Dedifferentiated amniotic fluid mesenchymal stem cell (primary cell): ENCODE results near the gene MTCH1.

Experiments used
- DNase-seq: peaks from one replicate; pipeline ENCODE4 v3.0.0-alpha.2; 2016; ENCODE audit errors: extremely low spot score

The MTCH1 gene, protein sequence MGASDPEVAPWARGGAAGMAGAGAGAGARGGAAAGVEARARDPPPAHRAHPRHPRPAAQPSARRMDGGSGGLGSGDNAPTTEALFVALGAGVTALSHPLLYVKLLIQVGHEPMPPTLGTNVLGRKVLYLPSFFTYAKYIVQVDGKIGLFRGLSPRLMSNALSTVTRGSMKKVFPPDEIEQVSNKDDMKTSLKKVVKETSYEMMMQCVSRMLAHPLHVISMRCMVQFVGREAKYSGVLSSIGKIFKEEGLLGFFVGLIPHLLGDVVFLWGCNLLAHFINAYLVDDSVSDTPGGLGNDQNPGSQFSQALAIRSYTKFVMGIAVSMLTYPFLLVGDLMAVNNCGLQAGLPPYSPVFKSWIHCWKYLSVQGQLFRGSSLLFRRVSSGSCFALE

GRCh38 chr6:36985808-36986703 lies at the start of gene MTCH1:
TSS of gene MTCH1 (minus strand) at chr6:36986196. CDS start at chr6:36986173, 23 bp downstream.
- peak; percentile 79 for DNase-seq

GRCh38 chr6:37033819-37034795 lies 48.1 kb upstream of the MTCH1 start:
- no peak for DNase-seq

DNA sequence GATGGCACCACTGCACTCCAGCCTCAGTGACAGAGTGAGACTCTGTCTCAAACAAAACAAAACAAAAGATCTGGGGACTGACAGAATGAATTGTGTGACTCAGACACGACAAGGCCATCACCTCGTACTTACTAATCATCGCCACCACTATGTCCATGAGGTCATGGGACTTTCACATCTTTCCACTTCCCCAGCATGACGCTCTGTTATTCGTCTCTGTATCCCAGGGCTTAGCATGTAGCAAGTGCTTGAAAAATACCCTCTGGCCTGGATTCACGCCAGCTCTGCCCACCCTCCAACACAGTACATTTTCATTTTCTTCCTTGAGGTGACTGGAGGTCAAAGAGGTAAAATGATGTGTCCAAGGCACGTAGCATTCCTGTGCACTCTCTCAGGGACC lies 47.3 kb upstream of the MTCH1 start:
- DNase-seq, result no peak

DNA sequence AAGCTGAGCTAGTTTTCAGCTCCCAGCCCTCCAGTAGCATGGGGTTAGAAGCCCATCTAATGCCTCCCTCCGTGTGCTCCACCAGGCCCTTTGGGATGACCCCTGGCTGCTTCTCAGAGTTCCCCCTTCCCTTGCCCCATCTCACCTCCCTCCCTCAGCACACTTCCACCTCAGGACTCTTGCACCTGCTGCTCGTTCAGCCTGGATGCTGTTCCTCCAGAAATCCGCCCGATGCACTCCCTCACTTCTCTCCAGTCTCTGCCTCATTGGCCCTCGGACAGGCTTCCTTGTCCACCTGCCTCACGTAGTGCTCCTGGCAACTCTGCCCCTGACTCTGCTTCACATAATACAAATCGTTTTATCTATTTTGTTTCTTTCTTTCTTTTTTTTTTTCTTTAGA lies 46.2 kb upstream of the MTCH1 start:
- no peak for DNase-seq

DNA sequence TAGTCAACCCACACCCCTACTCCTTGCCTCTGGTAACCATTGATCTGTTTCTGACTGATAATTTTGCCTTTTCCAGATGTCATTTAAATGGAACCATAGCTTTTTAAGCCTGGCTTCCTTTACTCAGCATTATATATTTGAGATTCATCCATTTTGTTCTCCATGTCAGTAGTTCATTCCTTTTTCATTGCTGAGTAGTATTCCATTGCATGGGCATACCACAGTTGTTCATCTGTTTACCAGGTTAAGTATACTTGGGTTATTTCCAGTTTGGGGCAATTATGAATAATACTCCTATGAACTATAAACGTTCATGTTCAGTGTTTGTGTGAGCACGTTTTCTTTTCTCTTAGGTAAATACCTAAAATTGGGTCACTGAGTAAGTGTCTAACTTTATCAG lies 44.6 kb upstream of the MTCH1 start:
- DNase-seq, result no peak

GRCh38 chr6:37029249-37029971 lies 43.4 kb upstream of the MTCH1 start:
- peak; percentile 62 for DNase-seq

- DNase-seq, result no peak
These were observed 41.9 kb upstream of the MTCH1 start for GRCh38 chr6:37027811-37028469.

GRCh38 chr6:37027036-37027720 lies 41.2 kb upstream of the MTCH1 start:
- DNase-seq, result no peak

DNA sequence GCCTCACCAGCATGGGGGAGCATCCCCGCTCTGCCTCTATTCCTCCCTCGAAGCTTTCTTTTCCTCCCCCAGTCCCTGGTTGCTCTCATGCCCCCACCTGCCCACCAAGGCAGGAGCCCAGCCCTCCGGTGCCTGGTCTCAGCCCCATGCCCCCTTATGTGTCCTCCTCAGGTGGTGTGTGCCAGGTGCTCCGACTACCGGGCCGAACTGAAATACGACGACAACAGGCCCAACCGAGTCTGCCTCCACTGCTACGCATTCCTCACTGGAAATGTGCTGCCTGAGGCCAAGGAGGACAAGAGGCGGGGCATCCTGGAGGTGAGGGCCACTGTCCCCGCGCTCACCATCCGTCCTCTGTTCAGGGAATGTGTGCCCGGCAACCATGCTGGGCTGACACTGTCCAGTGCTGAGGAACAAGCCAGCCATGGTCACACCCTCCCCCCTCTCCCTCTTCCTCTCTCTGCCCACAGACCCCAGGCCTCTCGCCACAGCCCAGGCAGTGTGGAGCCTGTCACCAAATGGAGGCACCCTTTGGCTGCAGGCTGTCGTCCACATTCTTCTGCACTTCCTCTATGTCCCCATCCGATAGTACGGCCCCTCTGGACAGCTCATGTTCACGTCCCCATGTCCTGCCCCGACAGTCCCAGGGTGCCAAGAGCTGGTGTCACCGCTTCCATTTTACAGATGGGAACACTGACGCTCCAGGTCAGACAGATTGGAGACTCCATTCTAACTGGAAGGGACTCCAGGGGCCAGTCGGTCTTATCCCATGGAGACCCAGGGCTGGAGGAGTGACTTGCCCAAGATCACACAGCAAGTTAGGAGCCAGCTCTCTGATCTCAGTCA lies 39.8 kb upstream of the MTCH1 start:
- no peak for DNase-seq

GRCh38 chr6:37024656-37025337 lies 38.8 kb upstream of the MTCH1 start:
- peak; percentile 56 for DNase-seq

- DNase-seq, result no peak
These were observed 36.3 kb upstream of the MTCH1 start for GRCh38 chr6:37022135-37022863.

DNA sequence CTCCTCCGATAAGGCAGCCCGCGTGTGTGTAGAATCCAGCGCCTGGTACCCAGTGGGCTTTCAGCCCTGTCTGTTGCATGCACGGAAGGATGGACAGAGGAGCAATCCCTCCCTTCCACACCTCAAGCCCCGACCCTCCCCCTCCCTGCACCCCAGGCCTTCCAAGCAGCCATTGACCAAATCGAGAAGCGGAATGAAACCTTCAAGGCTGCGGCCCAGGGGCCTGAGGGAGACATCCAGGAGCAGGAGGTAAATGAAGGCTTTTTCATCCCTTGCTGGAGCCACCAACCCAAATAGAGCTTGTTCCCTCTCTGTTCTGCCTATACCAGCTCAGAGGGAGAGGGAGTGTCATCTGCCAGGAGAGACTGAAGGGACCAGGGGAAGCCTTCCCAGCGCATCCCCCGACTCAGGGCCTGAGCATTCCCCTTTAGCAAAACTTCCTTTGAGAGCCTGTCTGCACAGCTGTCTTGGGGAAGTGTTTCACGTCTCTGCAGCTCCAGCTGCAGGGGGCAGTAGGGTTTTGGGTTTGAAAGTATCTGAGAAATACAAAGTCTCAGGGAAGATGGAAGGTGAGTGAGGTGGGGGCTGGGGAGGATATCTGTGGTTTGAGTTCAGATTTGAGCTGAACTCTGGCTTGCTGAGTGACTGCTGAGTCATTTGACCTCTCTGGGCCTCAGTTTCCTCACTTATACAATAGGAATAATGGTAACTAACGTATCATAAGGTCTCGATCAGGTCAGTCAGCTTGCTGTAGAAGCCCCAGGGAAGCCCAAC lies 35.5 kb upstream of the MTCH1 start:
- no peak for DNase-seq

DNA sequence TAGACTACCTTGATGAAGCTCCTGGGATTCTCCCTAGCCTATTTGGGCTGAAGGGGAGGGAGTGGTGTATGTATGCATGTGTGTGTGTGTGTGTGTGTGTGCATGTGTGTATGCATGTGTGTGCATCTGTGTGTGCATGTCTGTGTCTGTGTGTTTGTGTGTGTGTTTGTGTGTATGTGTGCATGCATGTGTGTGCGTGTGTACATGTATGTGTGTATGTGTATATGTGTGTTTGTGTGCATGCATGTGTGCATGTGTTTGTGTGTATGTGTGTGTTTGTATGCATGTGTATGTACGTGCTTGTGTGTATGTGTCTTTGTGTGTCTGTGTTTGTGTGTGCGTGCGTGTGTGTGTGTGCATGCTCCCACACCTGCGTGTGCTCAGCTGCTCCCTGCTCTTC lies 34.8 kb upstream of the MTCH1 start:
- no peak for DNase-seq

DNA sequence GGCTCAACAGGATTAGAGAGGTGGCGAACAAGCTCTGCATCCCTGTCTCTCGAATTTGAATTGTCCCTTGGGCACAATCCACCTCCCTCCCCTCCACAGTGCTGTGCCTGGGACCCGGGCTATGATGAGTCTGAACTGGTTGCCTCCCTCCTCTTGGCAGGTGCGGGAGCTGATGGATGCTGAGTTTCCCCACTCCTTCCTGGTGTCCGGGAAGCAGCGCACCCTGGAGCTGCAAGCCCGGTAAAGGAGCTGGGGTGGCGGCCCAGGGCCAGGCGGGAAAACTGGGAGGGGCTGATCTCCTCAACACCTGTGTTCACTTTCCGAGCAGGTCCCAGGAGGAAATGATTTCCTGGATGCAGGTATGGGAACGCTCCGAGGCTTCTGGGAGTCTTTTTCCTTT lies 34.4 kb upstream of the MTCH1 start:
- DNase-seq, result no peak

DNA sequence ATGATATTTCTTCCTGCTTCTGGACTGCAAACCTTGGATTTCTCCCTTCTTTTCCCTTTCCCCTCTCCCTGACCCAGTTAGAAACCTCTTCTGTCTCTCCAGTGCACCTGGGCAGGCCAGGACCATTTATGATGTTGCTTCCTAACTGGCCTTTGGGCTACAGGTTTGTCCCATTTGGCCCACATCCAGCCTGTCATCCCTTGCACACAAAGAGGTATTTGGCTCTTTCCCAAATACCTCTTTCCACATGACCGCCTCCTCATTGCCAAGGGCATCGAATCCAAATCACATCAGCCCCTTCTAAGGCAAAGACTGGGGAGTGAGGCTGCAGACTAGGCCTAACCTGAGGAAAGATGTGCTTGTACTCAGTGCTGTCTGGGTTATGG lies 33.1 kb upstream of the MTCH1 start:
- no peak for DNase-seq

DNA sequence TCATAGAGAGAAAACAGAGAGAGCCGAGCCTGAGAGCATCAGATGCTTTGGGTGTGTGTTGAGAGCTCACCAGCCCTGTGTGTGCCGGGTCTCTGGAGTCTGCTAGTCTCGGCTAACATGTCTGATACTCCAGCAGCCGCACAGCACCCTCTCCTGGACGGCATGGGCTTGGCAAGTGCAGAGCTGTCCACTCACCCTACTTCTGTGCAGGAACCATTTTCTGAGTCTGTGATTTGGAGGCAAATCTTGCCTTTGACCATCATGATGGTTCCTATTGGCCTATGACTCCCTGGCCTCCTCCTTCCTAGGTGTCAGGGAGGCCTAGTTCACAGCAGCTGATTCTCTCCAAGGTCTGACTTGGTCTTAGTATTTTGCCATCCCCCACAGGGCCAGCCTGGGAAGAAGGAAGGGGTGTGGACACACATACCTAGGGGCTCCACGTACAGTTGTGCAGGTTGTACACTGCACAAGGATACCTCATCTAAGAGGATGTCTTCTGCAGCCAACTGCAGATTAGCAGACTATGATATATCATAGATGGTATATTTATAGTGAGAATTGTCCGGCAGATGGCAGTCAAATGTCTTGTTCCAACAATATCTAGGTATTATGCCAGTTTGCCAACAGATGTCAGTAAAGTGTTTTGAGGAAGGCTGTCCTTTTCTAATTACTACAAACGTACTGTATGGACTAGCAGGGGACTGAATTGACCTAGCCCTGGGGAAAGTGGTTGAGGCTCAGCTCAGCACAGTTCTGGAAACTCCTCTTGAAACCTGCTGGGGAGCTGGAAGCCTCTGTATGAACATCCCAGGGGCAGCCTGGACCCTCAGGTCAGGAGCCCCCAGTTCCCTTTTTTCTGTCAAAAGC lies 32.4 kb upstream of the MTCH1 start:
- peak; percentile 91 for DNase-seq
